GM19324 (cell line): Measurements from ENCODE around the gene COTL1.
"Not testable (repeated sequence)": the region's sequence is repeated elsewhere in the genome, so short reads cannot be mapped to it uniquely, and the experiment has no call there.

Experiments
- ATAC-seq: cut with Tn5 transposase; IDR thresholded peaks from one replicate; pipeline ENCODE4 v1.9.1; 2021; ENCODE audit warnings: mild to moderate bottlenecking, moderate library complexity; ENCODE audit not compliant: unreplicated experiment, low FRiP score

The COTL1 gene

GRCh38 chr16:84643674-84644073 is 25.8 kb upstream of the COTL1 start:
- no peak for ATAC-seq

- ATAC-seq = no peak
Measured at GRCh38 chr16:84643180-84643583, 25.3 kb upstream of the COTL1 start.

- no peak for ATAC-seq
Measured at GRCh38 chr16:84641643-84642358, 23.9 kb upstream of the COTL1 start.

- no peak for ATAC-seq
Measured at GRCh38 chr16:84640145-84640544, 22.3 kb upstream of the COTL1 start.

GRCh38 chr16:84638231-84638806 is 20.4 kb upstream of the COTL1 start:
- no peak for ATAC-seq

- ATAC-seq = no peak
Measured at GRCh38 chr16:84637709-84638108, 19.8 kb upstream of the COTL1 start.

- no peak for ATAC-seq
Measured at GRCh38 chr16:84635702-84636101, 17.8 kb upstream of the COTL1 start.

- ATAC-seq = no peak
Measured at GRCh38 chr16:84633622-84634021, 15.7 kb upstream of the COTL1 start.

GRCh38 chr16:84632862-84633261 is 15.0 kb upstream of the COTL1 start:
- ATAC-seq = not testable (repeated sequence)

- no peak for ATAC-seq
Measured at GRCh38 chr16:84631886-84632285, 14.0 kb upstream of the COTL1 start.

GRCh38 chr16:84631153-84631466 is 13.2 kb upstream of the COTL1 start:
- ATAC-seq = no peak

- ATAC-seq = no peak
Measured at GRCh38 chr16:84630446-84631152, 12.7 kb upstream of the COTL1 start.

GRCh38 chr16:84630009-84630408 is 12.1 kb upstream of the COTL1 start:
- ATAC-seq = no peak

GRCh38 chr16:84629580-84629979 is 11.7 kb upstream of the COTL1 start:
- ATAC-seq = no peak

- ATAC-seq = no peak
Measured at GRCh38 chr16:84628226-84628731, 10.4 kb upstream of the COTL1 start.

- no peak for ATAC-seq
Measured at GRCh38 chr16:84625556-84625955, 7.7 kb upstream of the COTL1 start.

- ATAC-seq = not testable (repeated sequence)
Measured at GRCh38 chr16:84620913-84621312, 3.0 kb upstream of the COTL1 start.

- ATAC-seq = no peak
Measured at GRCh38 chr16:84618581-84619460, 943 bp upstream of the COTL1 start.

- ATAC-seq = peak; percentile 29
Measured at GRCh38 chr16:84617041-84617790, 662 bp downstream of the COTL1 start.

- no peak for ATAC-seq
Measured at GRCh38 chr16:84616515-84616914, 1.4 kb downstream of the COTL1 start.
